Putamen (tissue), 1 donor: ENCODE results near the gene CRYBG1.
"Not testable (repeated sequence)": the region's sequence is repeated elsewhere in the genome, so short reads cannot be mapped to it uniquely, and the experiment has no call there.

ENCODE experiments used
- DNase-seq: peaks from one replicate; pipeline ENCODE4 v3.0.0-alpha.2; 2016; ENCODE audit warnings: low spot score

CRYBG1 gene

GRCh38 chr6:106548926-106549455, 188.5 kb downstream of the CRYBG1 start:
- DNase-seq = not testable (repeated sequence)

DNA sequence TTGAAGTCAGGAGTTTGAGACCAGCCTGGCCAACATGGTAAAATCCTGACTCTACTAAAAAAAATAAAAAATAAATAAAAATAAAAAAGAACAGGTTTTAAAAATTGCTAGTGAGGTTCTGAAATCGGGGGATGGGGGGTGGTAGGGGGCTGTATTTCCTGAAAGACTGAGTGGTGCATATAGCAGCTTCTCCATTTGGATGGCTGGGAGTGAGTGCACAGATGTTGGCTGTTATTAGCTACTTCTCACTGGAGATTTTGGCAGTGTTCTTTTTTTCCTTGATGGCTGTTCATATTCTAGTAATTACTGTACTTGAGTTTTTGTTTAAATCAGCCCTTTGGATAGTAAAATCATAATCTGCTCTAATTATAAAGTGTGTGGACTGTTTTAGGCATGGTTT, 189.0 kb downstream of the CRYBG1 start:
- DNase-seq = no peak

DNA sequence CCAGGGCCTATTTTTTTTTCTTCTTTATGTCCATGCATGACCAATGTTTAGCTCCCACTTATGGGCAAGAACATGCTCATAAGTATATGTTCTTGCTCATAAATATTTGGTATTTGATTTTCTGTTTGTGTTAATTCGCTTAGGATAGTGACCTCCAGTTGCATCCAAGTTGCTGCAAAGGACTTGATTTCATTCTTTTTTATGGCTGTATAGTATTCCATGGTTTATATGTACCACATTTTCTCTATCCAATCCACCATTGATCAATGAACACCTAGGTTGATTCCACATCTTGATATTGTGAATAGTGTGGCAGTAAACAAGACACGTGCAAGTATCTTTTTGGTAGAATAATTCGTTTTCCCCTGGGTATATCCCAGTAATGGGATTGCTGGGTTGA, 190.6 kb downstream of the CRYBG1 start:
- DNase-seq = no peak

DNA sequence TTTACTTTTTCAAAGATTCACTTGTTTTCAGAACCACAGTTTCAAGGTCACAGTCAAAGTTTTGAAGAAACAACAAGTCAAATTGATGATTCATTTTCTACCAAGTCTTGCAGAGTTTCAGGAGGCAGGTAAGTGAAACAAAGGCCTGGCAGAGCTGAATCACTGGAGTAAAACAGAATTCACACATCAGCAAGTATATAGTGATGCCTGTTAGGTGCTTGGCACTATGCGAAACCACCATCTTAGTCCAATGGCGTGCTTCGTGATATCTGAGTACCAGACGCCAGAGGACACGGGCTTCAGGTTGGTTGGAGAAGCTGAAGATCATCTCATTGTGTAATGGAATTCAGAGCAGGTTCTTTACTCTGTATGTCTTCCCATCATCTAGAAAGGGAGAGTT, 192.9 kb downstream of the CRYBG1 start:
- no peak for DNase-seq

DNA sequence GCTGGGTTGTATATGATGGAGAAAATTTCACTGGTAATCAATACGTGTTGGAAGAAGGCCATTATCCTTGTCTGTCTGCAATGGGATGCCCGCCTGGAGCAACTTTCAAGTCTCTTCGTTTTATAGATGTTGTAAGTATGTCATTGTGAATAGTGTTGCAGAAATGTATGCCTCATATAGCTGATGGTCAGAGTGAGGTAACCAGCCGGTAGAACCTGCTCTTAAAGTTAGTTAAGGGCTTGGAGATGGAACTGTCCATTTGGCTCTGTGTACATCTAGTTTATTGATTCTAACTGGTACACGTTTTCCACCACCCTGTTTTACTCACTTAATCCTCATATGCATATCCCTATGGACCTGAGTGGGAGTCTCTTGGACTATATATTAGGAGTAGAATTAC, 195.2 kb downstream of the CRYBG1 start:
- no peak for DNase-seq

GRCh38 chr6:106556368-106556960, 195.9 kb downstream of the CRYBG1 start:
- DNase-seq = no peak

DNA sequence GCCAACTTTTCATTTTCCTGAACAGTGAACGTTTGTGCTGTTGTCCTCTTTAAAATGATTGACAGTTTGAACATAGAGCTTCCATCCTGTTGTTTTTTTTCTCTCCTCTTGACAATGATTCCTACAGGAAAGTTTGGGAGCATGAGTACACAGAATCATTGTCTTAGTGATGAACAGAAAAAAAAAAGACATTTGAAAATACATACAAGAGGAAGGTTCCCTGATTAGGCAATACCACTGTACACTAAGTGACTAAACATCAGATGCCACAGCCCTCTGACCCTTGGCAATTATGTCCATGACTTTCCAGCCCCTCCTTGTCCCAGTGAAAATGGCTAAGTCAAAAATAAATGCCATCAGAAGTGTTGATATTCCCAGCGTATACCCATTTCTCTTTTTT, 197.3 kb downstream of the CRYBG1 start:
- DNase-seq = no peak

GRCh38 chr6:106558364-106558763, 197.8 kb downstream of the CRYBG1 start:
- no peak for DNase-seq

- not testable (repeated sequence) for DNase-seq
These were observed 199.1 kb downstream of the CRYBG1 start for GRCh38 chr6:106559659-106560058.

DNA sequence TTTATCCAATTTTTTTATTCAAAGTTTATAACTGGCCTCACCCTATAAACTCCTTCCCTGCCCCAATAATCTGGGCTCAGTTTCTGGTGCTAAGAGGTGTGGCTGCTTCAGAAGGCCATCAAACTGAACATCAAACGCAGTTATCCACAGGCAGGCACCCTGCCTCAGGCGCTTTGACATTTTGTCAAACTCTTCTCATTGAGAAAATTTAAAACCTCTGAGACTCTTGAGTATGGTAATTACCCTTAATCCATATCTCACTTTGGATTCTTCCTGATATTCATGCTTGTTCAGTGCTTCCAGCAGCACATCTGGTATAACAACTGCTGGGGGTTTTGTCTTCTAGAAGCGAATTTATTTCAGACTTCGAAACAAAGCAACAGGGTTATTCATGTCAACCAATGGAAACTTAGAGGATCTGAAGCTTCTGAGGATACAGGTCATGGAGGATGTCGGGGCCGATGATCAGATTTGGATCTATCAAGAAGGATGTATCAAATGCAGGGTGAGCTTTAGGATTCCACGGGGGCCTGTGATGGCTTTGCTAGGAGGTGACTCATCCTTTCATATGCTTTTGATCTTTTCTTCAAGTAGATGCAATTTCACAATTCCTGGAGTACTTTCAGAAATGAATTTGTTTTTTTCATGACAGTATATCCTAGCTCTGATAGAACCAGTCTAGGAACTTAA, 200.6 kb downstream of the CRYBG1 start:
- DNase-seq = no peak

- no peak for DNase-seq
These were observed 201.3 kb downstream of the CRYBG1 start for GRCh38 chr6:106561686-106562405.

GRCh38 chr6:106563614-106564013, 203.1 kb downstream of the CRYBG1 start:
- no peak for DNase-seq

DNA sequence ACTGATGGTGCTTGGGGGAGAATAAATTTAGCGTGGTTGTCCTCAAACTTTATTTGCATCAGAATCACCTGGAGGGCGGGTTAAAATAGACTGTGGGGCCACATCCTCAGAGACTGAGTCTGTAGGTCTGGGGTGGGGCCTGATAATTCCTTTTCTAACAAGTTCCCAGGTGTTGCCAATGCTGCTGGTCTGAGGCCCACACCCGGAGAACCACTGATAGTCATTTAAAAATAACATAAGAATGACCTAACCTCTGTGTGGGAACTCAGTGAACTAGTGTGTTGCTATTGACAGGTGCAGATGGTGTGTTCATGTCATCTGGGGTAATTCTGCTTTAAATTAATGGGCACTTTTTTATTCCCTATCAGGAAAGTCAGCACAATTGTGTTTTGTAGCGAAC, 204.0 kb downstream of the CRYBG1 start:
- DNase-seq = no peak

DNA sequence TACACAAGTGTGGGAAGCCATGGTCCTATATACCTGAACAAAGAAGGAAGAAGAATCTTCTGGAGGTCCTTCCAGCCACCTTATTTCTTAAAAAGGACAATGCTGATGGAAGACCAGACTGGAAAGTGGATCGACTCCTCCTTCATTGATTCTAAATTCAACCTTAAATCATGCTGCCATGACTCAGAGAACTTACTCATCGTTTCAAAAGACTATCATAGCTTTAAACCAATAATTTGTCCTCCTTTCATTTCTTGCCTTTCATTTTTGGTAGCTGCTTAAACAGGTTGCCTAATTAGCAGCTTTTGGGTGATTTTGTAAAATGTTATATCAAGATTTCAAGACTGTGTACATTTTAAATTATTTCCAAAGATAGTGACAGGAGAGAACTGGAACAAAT, 208.0 kb downstream of the CRYBG1 start:
- no peak for DNase-seq

DNA sequence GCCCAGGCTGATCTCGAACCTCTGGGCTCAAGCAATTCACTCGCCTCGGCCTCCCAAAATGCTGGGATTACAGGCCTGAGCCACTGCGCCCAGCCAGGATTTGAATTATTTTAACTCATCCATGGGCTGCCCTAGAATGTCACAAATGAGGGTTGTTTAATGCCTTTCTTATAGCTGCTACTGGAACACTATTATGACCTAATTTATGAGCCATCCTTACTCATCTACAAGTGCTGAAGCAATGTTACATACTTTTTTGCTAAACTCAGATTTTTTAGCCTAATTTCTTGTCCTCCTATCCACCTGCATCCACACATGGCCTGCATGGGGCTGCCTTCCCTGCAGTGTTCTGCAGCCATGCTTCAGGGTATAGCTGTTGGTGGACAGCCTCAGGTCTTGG, 208.9 kb downstream of the CRYBG1 start:
- no peak for DNase-seq

DNA sequence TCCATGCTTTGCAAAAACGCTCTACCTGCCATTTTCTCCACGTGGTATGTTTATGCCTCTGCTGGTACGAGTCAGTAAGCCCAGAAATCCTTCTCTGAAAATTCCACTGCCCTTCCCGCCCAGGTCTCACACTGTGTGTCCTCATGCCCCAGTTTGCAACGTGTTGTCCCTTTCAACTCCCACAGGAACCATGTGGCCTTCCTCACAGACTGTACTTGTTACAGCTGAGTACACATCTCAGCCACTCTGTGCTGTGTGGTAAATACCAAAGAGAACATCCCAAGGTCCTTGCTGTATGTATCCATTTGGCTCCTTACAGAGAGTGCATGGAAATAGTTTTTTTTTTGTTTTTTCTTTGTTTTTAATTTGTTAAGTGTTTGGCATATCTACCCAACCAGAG, 211.9 kb downstream of the CRYBG1 start:
- no peak for DNase-seq

DNA sequence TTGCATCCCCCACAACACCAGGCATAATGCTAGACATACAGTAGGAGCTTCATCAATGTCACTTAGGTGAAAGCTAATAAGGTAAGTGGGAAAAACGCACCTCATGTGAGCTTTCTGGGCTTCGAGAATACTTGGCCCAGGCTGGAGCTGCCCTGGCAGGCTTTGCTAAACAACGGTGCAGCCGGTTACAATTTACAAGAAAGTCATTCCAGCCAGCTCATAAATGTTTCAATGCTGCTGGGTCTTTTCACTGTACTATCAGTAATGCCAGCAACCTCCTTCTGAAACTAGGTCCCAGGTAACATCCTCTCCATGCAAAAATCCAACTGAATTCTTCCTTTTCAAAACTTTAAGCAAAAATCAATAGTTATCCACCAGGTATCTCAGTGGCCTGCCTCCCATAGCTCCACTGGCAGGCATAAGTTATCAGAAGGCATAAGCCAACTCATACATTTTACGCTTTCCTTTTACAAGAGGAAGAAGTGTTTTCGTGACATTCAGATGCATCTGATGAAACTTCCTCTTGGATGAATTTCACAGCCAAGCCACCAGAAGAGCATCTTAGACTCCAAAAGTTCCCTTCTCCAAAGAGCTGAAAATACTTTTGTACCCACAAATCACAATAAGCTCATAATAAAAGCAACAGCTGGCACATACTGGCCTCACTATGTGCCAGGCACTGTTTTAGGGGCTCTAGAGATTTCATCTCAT, 212.5 kb downstream of the CRYBG1 start:
- DNase-seq = no peak

DNA sequence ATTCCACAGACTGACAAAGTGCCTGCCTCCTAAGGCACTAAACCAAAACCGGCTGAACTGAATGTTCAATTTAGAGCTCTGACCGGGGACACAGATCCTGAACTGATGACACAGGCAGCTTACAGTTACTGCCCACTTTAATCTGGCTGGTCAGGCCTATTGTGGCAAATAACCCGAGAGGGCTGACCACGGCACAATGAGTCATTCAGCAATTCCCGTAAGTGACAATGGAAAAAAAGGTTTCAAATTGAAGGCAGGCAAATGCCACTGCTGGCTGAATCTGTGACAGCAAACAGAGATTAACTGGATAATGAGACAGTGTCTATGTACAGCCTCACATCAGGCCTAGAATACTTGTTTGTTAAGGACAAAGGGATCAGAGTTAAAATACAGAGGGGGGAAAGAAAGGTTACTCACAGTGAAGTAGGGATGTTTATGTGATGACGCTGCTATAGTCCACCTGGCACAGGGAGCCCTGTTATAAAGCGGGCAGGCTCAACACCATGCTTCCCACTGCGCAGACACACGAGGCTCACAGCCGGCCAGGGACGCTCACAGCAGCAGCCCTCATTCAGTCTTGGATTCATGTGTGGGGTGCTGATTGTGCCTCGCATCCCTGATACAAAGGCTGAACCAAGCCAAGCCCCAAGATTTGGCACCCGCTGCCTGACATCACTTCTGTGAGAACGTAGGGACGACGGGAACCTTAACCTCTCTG, 214.4 kb downstream of the CRYBG1 start:
- DNase-seq = peak; percentile 38

DNA sequence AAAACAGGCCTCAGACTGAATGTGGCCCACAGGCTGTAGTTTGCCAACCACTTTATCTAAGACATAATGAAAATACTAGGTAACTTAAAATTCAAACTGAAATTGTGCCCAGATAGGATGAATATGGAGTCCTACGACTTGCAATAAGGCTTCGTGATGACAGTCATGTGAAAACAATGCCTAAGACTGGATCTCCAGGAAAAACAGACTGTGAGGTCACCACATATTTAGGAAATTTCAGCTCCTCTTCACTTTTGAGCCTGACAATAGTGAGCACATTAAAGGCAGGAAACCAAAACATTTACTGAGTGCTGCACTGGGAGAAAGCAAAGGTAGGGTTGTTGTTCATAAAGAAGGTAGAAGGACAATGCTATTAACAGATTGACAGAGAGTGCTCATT, 218.8 kb downstream of the CRYBG1 start:
- DNase-seq = no peak

DNA sequence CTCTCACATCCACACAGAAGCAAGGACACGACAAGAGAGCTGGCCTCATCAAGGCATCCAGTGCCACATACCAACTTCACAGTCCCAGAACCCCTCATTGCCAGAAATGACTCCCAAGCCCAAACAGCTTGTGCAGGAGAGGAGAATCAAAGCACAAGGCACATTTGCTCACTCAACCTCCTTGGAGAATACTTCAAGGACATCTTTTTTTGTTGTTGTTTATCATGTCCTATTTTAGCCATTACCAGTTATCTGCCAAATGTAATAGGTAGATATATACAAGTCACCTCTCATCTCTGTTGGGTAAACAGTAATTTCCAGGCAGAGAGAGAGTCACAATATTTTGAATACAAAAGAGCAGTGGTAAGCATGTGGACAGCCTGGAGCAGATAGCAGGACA, 221.0 kb downstream of the CRYBG1 start:
- DNase-seq = no peak

DNA sequence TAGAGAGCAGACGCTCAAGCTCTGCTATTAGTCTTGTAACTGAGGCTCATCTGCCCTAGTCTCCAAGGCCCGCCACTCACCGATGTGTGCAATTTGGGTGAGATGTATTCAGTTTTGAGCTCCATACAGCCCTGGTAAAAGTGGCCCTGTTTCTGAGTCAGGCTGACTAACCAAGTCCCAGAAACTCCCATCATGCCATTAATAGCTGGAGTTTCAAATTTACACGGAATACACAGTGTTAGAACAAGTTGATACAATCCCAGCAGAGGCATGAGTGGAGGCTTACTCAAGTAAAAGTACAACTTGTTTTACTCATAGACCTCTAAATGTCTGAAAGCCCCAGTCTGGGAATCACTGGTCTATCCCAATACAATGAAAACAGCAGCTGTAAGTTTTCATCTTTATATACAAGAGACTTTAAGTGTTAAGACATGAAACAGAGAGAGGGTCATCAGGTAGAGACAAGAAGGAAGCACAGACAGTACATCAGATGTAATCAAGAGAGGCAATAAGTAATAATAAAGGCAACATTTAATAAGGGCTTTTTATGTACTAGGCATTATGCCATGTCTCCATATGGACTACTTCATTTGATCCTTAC, 226.4 kb downstream of the CRYBG1 start:
- no peak for DNase-seq
